Panc1 (cell line): Measurements from ENCODE around the gene HSPB7.

Experiments used
- CTCF ChIP-seq: fragments of 450-650 bp; IDR thresholded peaks from 2 replicates; pipeline ENCODE4 v1.5.1; 2017; ENCODE audit warnings: mild to moderate bottlenecking
- POLR2AphosphoS5 ChIP-seq: IDR thresholded peaks from 2 replicates; pipeline ENCODE4 v1.6.1; 2012; ENCODE audit warnings: mild to moderate bottlenecking, low read depth, low read length, moderate library complexity

DNA sequence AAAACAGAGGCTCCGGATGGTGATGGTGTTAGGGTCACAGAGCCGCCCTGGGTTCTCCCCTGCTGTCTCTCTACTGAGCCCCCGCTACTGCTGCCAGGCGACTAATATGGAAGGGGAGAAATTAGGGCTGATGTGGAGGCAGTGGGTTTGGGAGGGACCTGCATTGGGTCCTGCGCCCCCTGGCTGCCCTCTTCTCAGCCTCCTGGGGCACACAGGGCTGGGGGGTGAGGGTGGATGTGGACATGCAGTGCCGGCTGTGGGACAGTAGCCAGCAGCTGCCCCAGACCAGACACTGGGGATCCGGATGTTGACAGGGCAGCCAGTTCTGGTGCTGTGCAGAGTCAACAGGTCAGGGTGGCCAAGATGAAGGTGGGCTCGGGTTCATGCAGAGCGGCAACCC, 24.3 kb upstream of the HSPB7 start:
- TF ChIP-seq POLR2AphosphoS5 (no peak), CTCF (peak; percentile 64; the same call in 1 of the 2 replicates)
